Measurements from ENCODE around the gene MTHFD2.
"Not testable (repeated sequence)": the region's sequence is repeated elsewhere in the genome, so short reads cannot be mapped to it uniquely, and the experiment has no call there.

The MTHFD2 gene

DNA sequence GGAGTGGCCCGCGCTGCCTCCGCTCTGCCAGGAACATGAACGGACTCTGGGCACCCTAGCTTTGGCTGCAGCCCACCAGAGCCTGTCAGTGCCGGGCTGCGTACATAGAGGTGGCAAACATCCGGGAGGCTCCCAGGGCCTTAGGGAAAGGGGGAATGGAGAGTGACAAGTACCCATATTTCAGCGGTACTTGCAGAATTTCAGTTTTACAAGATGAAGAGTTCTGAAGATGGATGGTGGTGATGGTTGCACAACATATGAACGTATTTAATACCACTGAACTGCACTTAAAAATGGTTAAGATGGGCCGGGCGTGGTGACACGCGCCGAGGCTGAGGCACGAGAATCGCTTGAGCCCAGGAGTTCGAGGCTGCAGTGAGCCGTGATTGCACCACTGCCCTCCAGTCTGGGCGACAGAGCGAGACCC lies 873 bp downstream of the MTHFD2 start:
- no peaks in the 10 kb centered on the region for H3K9me3 ChIP-seq (replicated peaks; ENCODE audit: low read length)
- no peaks in the 10 kb centered on the region for H3K27me3 ChIP-seq (ENCODE audit: control insufficient read depth, insufficient read depth, low read length)
- H3K4me2 ChIP-seq (ENCODE audit: low read length) = peak overlapping the region; percentile 95
- peak overlapping the region; percentile 90 for H3K9ac ChIP-seq (ENCODE audit: low read depth, low read length)
- peak overlapping the region; percentile 80 for H3K4me3 ChIP-seq (ENCODE audit: low read length)
- H3K36me3 ChIP-seq (ENCODE audit: insufficient read depth, low read length) = no peaks in the 10 kb centered on the region
- H3K4me1 ChIP-seq (ENCODE audit: control insufficient read depth, insufficient read depth, low read length) = peaks cover 31% of the 10 kb centered on the region

GRCh38 chr2:74199871-74200305 lies 1.5 kb downstream of the MTHFD2 start:
- Histone ChIP-seq H3K36me3 (ENCODE audit: insufficient read depth, low read length) (no peaks in the 10 kb centered on the region), H3K27me3 (ENCODE audit: control insufficient read depth, insufficient read depth, low read length) (no peaks in the 10 kb centered on the region), H3K9me3 (replicated peaks; ENCODE audit: low read length) (no peaks in the 10 kb centered on the region), H3K4me1 (ENCODE audit: control insufficient read depth, insufficient read depth, low read length) (peaks cover 31% of the 10 kb centered on the region), H3K4me3 (ENCODE audit: low read length) (peak overlapping the region; percentile 80), H3K9ac (ENCODE audit: low read depth, low read length) (peak overlapping the region; percentile 90), H3K4me2 (ENCODE audit: low read length) (peak overlapping the region; percentile 95)

DNA sequence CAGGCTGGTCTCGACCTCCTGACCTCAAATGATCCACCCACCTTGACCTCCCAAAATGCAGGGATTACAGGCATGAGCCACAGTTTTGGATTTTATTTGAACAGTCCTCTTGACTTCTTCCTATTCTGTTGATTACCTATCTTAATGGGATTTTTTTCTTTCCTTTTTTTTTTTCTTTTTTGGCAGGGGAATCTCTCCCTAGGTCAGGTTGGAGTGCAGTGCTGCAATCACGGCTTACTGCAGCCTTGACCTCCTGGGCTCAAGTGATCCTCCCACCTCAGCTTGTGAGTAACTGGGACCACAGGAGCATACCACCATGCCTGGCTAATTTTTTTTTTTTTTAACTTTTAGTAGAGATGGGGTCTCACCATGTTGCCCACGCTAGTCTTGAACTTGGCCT lies 2.8 kb downstream of the MTHFD2 start:
- H3K9me3 ChIP-seq (replicated peaks; ENCODE audit: low read length) = no peaks in the 10 kb centered on the region
- peaks cover 38% of the 10 kb centered on the region for H3K4me1 ChIP-seq (ENCODE audit: control insufficient read depth, insufficient read depth, low read length)
- peak overlapping the region; percentile 30 for H3K4me3 ChIP-seq (ENCODE audit: low read length)
- H3K4me2 ChIP-seq (ENCODE audit: low read length) = peak overlapping the region; percentile 95
- no peaks in the 10 kb centered on the region for H3K27me3 ChIP-seq (ENCODE audit: control insufficient read depth, insufficient read depth, low read length)
- no peak overlapping the region for H3K9ac ChIP-seq (ENCODE audit: low read depth, low read length)
- H3K36me3 ChIP-seq (ENCODE audit: insufficient read depth, low read length) = no peaks in the 10 kb centered on the region

- no peaks in the 10 kb centered on the region for H3K27me3 ChIP-seq (ENCODE audit: control insufficient read depth, insufficient read depth, low read length)
- H3K4me1 ChIP-seq (ENCODE audit: control insufficient read depth, insufficient read depth, low read length) = peaks cover 42% of the 10 kb centered on the region
- H3K9ac ChIP-seq (ENCODE audit: low read depth, low read length) = no peak overlapping the region
- H3K4me2 ChIP-seq (ENCODE audit: low read length) = peak overlapping the region; percentile 95
- H3K36me3 ChIP-seq (ENCODE audit: insufficient read depth, low read length) = no peaks in the 10 kb centered on the region
- H3K4me3 ChIP-seq (ENCODE audit: low read length) = peak overlapping the region; percentile 30
- H3K9me3 ChIP-seq (replicated peaks; ENCODE audit: low read length) = no peaks in the 10 kb centered on the region
These were observed 3.2 kb downstream of the MTHFD2 start for GRCh38 chr2:74201596-74201995.

DNA sequence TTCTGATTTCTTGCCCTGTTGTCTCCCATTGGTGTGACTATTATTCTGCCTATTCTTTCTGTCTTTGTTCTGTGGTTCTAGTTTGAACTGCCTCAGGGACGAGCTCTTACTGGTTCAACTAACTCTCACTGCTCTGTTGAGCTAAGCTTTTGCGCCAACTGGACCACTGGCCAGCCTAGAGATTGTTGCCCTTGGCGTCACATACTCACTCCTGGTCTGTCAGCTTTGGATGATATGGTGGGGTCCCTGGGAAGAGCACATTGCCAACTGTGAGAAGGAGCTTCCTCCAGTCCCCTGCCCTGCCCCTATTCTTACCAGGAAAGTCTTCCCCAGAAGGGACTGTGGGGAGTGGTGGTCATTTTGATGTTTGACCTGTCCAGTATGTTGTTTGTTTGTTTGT lies 6.0 kb downstream of the MTHFD2 start:
- Histone ChIP-seq H3K9me3 (replicated peaks; ENCODE audit: low read length) (no peaks in the 10 kb centered on the region), H3K9ac (ENCODE audit: low read depth, low read length) (no peak overlapping the region), H3K4me2 (ENCODE audit: low read length) (no peak overlapping the region), H3K27me3 (ENCODE audit: control insufficient read depth, insufficient read depth, low read length) (no peaks in the 10 kb centered on the region), H3K36me3 (ENCODE audit: insufficient read depth, low read length) (peaks cover 15% of the 10 kb centered on the region), H3K4me3 (ENCODE audit: low read length) (no peak overlapping the region), H3K4me1 (ENCODE audit: control insufficient read depth, insufficient read depth, low read length) (peaks cover 38% of the 10 kb centered on the region)

DNA sequence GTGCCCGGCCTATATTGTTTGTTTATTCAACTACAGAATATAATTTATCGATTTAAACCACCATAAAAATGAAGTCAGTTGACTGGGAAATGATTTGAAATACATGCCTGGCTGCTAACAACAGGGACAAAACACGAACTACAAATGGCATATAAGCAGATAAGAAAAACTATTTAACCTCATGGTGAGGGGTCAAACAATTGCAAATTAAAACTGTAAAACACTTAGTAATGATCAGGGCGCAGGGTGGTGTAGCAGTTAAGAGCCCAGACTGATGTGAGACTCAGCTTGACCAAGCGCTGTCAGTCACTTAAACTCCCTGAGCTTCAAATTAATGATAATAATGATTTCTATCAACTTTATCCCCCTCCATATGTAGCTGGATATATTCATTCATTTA lies 6.7 kb downstream of the MTHFD2 start:
- peaks cover 33% of the 10 kb centered on the region for H3K4me1 ChIP-seq (ENCODE audit: control insufficient read depth, insufficient read depth, low read length)
- no peak overlapping the region for H3K9ac ChIP-seq (ENCODE audit: low read depth, low read length)
- peaks cover 22% of the 10 kb centered on the region for H3K36me3 ChIP-seq (ENCODE audit: insufficient read depth, low read length)
- H3K4me2 ChIP-seq (ENCODE audit: low read length) = no peak overlapping the region
- no peaks in the 10 kb centered on the region for H3K9me3 ChIP-seq (replicated peaks; ENCODE audit: low read length)
- no peaks in the 10 kb centered on the region for H3K27me3 ChIP-seq (ENCODE audit: control insufficient read depth, insufficient read depth, low read length)
- H3K4me3 ChIP-seq (ENCODE audit: low read length) = no peak overlapping the region

DNA sequence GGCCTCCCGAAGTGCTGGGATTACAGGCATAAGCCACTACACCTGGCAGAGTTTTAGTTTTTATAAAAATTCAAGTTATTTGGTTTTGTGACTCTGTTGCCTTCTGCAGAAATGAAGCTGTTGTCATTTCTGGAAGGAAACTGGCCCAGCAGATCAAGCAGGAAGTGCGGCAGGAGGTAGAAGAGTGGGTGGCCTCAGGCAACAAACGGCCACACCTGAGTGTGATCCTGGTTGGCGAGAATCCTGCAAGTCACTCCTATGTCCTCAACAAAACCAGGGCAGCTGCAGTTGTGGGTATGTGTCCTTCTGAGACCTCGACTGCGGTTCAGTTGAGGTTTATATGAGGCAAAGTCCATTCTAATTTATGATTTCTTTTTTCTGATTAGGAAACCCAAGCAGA lies 7.2 kb downstream of the MTHFD2 start:
- no peaks in the 10 kb centered on the region for H3K9me3 ChIP-seq (replicated peaks; ENCODE audit: low read length)
- peaks cover 29% of the 10 kb centered on the region for H3K4me1 ChIP-seq (ENCODE audit: control insufficient read depth, insufficient read depth, low read length)
- no peak overlapping the region for H3K4me3 ChIP-seq (ENCODE audit: low read length)
- peaks cover 26% of the 10 kb centered on the region for H3K36me3 ChIP-seq (ENCODE audit: insufficient read depth, low read length)
- no peaks in the 10 kb centered on the region for H3K27me3 ChIP-seq (ENCODE audit: control insufficient read depth, insufficient read depth, low read length)
- H3K4me2 ChIP-seq (ENCODE audit: low read length) = no peak overlapping the region
- H3K9ac ChIP-seq (ENCODE audit: low read depth, low read length) = no peak overlapping the region

DNA sequence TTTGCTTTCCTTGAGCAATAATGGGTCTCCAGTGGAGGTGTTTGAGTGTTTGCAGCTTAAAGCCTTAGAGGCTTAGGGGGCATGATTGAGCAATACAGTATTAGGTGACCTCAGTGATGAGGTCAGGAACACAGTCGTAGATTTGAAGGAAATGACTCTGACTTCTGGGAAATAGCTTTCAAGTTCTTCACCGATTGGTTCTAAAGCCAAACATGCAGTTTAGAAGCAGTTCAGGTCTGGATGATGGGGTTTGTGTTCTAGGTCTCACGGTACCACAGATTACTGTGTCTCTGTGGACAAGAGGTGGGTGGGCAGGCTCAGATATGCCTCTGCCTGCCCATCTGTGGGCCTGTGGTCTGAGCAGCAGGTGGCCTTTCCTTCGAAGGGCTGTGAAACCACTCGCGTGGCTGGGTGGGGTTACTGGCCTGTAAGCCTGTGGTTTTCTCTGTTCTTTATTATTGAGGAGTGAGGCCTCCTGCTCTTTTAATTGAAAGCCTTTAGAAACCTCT lies 7.8 kb downstream of the MTHFD2 start:
- Histone ChIP-seq H3K27me3 (ENCODE audit: control insufficient read depth, insufficient read depth, low read length) (no peaks in the 10 kb centered on the region), H3K4me3 (ENCODE audit: low read length) (no peak overlapping the region), H3K36me3 (ENCODE audit: insufficient read depth, low read length) (peaks cover 31% of the 10 kb centered on the region), H3K9me3 (replicated peaks; ENCODE audit: low read length) (no peaks in the 10 kb centered on the region), H3K4me1 (ENCODE audit: control insufficient read depth, insufficient read depth, low read length) (peaks cover 22% of the 10 kb centered on the region), H3K9ac (ENCODE audit: low read depth, low read length) (no peak overlapping the region), H3K4me2 (ENCODE audit: low read length) (peak overlapping the region; percentile 9)

DNA sequence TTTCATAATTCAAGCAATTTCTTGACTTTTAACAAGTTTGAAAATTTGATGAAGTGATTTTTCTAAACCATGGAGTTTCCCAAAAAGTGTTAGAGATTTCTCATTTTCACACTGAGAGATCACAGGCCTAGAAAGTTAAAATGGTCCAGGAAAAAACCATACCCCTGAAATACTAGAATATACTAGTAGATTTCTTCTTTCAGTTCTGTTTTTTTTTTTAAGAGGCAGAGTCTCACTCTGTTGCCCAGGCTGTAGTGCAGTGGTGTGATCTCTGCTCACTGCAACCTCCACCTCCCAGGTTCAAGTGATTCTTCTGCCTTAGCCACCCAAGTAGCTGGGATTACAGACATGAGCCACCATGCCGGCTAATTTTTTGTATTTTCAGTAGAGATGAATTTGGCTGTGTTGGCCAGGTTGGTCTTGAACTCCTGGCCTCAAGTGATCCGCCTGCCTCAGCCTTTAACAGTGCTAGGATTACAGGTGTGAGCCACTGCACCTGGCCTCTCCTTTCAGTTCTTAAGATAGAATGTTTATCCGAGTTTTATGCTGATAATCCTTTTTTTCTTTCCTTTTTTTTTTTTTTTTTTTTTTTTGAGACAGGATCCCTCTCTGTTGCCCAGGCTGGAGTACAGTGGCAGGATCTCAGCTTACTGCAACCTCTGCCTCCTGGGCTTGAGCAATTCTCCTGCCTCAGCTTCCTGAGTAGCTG lies 14.4 kb downstream of the MTHFD2 start:
- H3K9ac ChIP-seq (ENCODE audit: low read depth, low read length) = no peak overlapping the region
- no peaks in the 10 kb centered on the region for H3K4me1 ChIP-seq (ENCODE audit: control insufficient read depth, insufficient read depth, low read length)
- no peaks in the 10 kb centered on the region for H3K9me3 ChIP-seq (replicated peaks; ENCODE audit: low read length)
- H3K36me3 ChIP-seq (ENCODE audit: insufficient read depth, low read length) = peaks cover 47% of the 10 kb centered on the region
- H3K27me3 ChIP-seq (ENCODE audit: control insufficient read depth, insufficient read depth, low read length) = no peaks in the 10 kb centered on the region
- H3K4me3 ChIP-seq (ENCODE audit: low read length) = no peak overlapping the region
- no peak overlapping the region for H3K4me2 ChIP-seq (ENCODE audit: low read length)

- H3K36me3 ChIP-seq (ENCODE audit: insufficient read depth, low read length) = peaks cover 33% of the 10 kb centered on the region
- H3K4me3 ChIP-seq (ENCODE audit: low read length); H3K4me1 ChIP-seq (ENCODE audit: control insufficient read depth, insufficient read depth, low read length); H3K9ac ChIP-seq (ENCODE audit: low read depth, low read length); H3K4me2 ChIP-seq (ENCODE audit: low read length); H3K27me3 ChIP-seq (ENCODE audit: control insufficient read depth, insufficient read depth, low read length); H3K9me3 ChIP-seq (replicated peaks; ENCODE audit: low read length): not testable (repeated sequence)
These were observed 17.4 kb downstream of the MTHFD2 start for GRCh38 chr2:74215771-74216170.

DNA sequence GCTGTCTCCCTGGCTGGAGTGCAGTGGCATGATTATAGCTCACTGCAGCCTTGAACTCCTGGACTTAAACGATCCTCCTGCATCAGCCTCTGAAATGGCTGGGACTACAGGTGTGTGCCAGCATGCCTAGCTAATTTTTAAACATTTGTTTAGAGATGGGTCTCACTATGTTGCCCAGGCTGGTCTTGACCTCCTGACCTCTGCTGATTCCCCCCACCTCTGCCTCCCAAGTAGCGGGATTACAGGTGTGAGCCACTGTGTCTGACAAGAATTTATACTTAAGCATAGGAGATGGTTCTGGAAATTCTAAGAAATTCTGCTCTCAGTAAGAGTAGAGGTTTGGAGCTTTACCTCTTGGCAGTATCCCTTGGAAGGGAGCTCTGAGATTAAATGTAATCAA lies 18.2 kb downstream of the MTHFD2 start:
- peaks cover 28% of the 10 kb centered on the region for H3K36me3 ChIP-seq (ENCODE audit: insufficient read depth, low read length)
- H3K4me2 ChIP-seq (ENCODE audit: low read length) = no peak overlapping the region
- H3K4me3 ChIP-seq (ENCODE audit: low read length) = no peak overlapping the region
- H3K4me1 ChIP-seq (ENCODE audit: control insufficient read depth, insufficient read depth, low read length) = no peaks in the 10 kb centered on the region
- H3K9ac ChIP-seq (ENCODE audit: low read depth, low read length) = no peak overlapping the region
- H3K9me3 ChIP-seq (replicated peaks; ENCODE audit: low read length) = no peaks in the 10 kb centered on the region
- no peaks in the 10 kb centered on the region for H3K27me3 ChIP-seq (ENCODE audit: control insufficient read depth, insufficient read depth, low read length)

DNA sequence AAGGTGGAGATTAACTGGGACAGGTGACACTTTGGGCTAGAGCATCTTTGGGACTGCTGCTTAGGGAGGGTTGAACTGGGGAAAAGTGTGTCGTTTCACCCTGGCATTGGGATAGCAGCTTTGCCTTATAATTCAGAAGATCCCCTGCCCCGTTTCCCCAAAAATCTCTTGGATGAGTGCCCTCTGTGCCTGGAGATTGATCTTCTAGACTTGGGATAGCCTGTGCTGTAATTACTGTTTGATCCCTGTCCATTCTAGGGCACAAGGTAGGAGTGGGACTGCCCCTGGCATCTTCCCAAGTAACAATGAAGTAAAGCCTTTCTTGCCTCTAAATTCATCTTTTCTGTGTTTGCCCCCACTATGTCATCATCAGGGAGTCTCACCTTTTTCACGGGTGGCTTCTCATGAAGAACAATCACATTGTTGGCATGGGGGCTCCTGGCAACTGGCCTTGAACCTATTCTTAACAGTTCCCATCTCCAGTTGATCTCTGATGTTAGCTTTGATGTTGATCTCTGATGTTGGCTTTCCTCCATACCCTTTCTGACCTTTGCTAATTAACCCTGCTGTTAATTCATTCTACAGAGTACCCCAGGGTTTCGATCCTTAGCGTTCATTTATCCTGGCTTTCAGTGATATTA lies 21.6 kb downstream of the MTHFD2 start:
- Histone ChIP-seq H3K27me3 (ENCODE audit: control insufficient read depth, insufficient read depth, low read length) (no peaks in the 10 kb centered on the region), H3K36me3 (ENCODE audit: insufficient read depth, low read length) (peaks cover 9% of the 10 kb centered on the region), H3K4me2 (ENCODE audit: low read length) (no peak overlapping the region), H3K9ac (ENCODE audit: low read depth, low read length) (no peak overlapping the region), H3K4me1 (ENCODE audit: control insufficient read depth, insufficient read depth, low read length) (peaks cover 6% of the 10 kb centered on the region), H3K9me3 (replicated peaks; ENCODE audit: low read length) (no peaks in the 10 kb centered on the region), H3K4me3 (ENCODE audit: low read length) (no peak overlapping the region)

All from skeletal muscle satellite cell (primary cell).